HTR-8/SVneo (cell line): ENCODE results near the gene CFAP53.
"Not testable (repeated sequence)": the region's sequence is repeated elsewhere in the genome, so short reads cannot be mapped to it uniquely, and the experiment has no call there.

Experiments
- DNase-seq: peaks from one replicate; pipeline ENCODE4 v3.0.0; 2011; ENCODE audit warnings: low spot score, mixed read lengths; ENCODE audit not compliant: insufficient read length
- FAIRE-seq: peaks from 2 replicates; lab custom pipeline; 2011; peaks lifted over from hg19 to GRCh38; lab: Jason Lieb, UNC

The CFAP53 gene

GRCh38 chr18:50288348-50289107, 22.2 kb upstream of the CFAP53 start:
- DNase-seq, FAIRE-seq: not testable (repeated sequence)

DNA sequence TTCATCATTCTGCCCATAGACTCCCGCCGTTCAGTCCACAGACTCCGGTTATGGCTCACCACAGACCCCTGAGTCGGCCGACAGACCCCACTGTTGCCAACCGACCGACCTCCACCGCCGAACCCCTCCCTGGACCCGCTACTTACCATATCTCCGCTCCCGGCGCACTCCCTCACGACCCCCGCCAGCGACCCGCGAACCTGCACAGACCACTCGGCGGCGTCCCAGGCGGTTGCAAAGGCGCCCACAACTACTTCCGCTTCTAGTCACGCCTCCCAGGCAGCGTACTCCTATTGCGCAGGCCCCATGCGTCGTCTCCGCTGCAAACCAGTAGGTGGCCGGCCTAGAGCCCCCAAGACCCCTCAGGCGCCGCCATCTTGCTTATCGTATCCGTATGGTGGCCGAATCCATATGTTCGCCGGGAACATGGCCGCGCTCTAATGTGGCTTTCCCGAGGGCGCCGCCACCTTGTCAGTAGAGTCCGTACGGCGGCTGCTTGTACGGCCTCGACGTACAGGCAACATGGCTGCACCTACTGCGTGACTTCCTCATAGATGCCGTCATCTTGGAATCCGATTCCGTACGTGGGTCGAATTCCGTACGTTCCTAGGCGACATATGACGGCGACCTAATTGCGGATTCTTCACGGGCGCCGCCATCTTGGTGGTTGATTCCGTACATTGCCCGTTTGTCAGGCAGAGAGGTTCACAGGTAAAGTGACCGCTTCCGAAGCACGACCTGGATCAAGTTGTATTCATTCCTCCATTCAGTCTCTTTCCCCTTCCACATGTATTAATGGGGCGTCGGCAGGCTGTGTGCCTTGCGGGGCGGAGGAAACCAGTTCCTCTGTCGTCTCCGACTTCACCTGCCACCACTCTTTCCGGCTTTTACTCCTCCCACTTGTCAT, 21.4 kb upstream of the CFAP53 start, which contains the start of gene CXXC1:
Gene CXXC1 (minus strand): TSS at position 252 of the 907 bp plus-strand sequence. CDS start 103 bp downstream, at position 149.
- peak; percentile 91 for FAIRE-seq
- peak; percentile 81 for DNase-seq

DNA sequence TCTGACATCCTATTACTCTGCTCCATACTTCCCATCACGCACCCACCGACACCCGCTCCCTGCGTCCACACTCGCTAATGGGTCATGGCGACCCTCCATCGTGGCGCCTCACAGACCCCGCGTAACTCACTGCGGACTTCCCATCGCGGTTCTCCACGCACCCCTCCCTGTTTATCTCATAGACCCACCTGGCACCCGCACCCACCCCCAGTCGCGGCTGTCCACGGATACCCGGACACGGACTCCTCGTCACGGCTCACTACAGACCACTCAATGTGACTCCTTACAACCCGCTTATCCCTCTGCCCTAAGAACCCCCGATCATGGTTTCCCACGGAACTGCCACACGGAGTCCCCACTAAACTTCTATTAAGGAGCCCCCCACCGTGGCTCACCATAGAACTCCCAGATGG, 20.7 kb upstream of the CFAP53 start:
- DNase-seq (no peak), FAIRE-seq (no peak)

GRCh38 chr18:50286391-50287027, 20.2 kb upstream of the CFAP53 start:
- DNase-seq (peak; percentile 19), FAIRE-seq (no peak)

DNA sequence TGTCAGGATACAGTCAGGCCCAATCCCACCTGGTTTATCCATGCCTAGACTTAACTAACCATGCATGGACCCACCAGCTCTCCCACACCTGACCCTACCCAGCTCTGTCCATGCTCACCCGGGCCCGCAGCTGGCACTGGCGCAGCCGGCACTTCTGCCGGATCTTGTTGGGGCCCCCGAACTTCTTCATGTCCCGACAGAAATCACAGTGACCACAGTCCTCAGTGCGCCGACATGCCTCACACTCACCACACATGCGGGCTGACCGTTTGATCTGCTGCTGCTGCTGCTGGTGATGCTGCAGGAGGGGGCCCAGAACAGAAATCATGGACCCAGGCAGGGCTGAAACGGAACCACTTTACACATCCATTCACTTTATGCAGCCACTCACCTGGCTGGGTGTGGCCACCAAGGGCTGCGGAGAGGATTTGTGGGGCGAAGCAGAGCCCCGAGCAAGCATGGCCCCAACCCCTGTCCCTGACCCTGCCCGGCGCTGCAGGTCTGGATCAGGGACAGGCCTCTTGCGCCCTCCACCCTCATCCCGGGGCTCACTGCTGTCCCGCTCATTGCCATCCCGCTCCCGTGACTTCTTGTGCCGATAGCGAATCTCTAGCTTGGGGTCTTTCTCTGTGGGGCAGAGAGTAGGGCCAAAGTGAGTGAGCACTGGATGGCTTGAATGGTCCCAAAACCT, 19.5 kb upstream of the CFAP53 start:
- no peak for DNase-seq
- no peak for FAIRE-seq

DNA sequence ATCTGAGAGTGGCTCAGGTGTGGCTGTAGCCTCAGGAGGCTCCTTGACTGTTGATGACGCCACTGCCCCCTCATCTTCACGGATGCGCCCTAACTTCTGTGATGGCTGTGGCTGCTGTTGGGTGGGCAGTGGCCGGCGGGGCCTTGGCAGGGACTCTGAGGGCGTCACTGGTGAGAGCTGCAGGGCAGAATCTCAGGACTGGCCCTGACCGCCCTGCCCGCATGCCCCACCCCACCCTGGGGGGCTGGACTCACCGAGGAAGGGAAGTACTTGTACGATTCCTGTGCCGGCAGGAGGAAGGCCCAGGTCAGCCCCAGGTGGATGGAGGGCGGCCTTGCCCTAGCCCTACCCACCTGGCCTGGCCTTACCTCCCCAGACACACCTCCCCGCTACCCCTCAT, 18.8 kb upstream of the CFAP53 start:
- DNase-seq (no peak), FAIRE-seq (no peak)

GRCh38 chr18:50284255-50284885, 18.1 kb upstream of the CFAP53 start:
- no peak for DNase-seq
- no peak for FAIRE-seq

DNA sequence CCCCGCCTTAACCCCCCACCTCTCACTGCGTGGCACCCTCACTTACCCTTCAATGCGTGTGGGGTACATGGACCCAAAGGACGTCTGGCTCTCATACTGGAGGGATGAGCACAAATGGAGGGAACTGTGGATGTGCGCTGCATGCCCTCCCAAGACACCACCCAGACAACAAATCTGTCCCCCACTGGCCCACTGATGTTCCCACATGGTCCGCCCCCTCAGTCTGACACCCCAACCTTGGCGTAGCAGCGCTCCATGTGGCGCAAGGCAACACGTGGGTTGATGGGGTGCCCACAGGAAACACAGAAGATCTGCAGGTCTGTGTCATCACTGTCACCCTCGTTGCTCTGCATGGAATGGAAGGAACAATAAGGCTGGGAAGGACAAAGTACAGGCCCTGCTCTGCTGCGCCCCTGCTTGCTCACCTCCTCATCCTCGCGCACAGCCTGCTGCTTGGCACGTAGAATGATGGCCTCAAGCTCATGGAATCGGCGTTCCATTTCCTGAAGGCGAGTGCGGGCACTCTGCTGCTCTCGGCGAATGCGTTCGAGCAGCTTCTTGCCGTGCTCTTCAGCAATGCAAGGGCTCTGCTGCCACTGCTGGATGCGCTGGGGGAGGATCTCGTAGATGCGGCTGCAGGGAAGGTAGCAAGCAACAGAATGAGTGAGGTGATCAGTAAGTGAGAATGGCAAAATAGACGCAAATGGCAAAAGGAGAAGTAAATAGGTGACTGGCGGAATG, 17.3 kb upstream of the CFAP53 start:
- FAIRE-seq: no peak
- no peak for DNase-seq

- FAIRE-seq (no peak), DNase-seq (no peak)
These were observed 16.4 kb upstream of the CFAP53 start for GRCh38 chr18:50282521-50283335.

DNA sequence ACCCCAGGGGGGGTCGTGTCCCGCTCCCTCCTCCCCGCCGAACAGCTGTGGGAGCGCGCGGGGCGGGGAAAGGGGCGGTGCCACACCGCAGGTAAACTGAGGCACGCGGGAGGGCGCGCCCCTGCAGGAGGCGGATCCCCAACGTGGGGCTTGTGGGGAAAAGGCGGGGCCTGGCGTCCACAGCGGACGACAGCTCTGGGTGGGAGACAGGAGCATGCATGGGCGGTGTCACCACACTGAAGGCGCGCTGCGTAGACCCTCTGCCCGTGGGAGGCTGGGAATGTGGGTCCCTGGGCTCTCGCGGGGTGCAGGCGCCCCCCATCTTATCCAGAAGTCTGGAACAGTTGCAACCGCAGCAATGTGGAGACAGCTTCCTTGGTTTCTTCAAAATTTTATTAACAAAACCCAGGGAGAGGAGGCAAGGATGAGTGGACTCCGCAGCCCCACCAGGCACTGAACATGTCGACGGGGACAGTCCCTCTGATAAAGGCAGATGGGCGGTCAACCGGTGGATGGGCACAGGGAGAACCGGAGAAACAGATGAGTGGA, 15.8 kb upstream of the CFAP53 start:
- DNase-seq (no peak), FAIRE-seq (no peak)

- DNase-seq (peak; percentile 88), FAIRE-seq (peak; percentile 92)
These were observed 15.1 kb upstream of the CFAP53 start, which contains the start of gene MBD1 for GRCh38 chr18:50281295-50281971. Gene MBD1, minus strand, starts transcription at chr18:50281523. Its CDS starts 1,531 bp downstream, at chr18:50279992.

- FAIRE-seq (no peak), DNase-seq (no peak)
These were observed 14.5 kb upstream of the CFAP53 start for GRCh38 chr18:50280707-50281294.

- FAIRE-seq (no peak), DNase-seq (no peak)
These were observed 13.5 kb upstream of the CFAP53 start for GRCh38 chr18:50279752-50280151.

GRCh38 chr18:50277942-50278341, 11.6 kb upstream of the CFAP53 start:
- DNase-seq (no peak), FAIRE-seq (no peak)

- DNase-seq: no peak
- no peak for FAIRE-seq
These were observed 10.2 kb upstream of the CFAP53 start for GRCh38 chr18:50276452-50276851.

DNA sequence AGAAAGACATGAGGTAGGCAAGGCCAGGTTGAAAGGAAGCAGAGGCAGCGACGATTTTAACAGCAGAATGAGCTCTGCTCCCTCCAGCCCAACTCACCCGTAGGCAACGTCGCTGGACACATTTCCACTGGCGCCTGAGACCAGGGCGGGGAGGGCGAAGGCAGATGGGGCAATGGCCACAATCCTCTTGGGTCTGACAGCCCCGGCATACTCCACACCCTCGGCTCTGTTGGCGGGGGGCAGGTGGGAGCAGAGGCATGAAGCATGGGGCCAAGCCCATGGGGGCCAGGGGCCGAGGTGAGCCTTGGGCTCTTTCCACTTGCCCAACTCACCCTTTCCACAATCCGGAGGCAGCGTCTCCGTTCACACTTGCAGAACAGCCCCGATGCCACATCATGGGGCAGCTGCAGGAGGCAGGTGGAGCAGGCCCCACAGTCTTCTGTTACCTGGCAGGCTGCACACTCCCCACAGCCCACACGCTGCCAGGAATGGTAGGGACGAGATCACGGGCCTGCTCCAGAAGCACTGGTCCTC, 9.3 kb upstream of the CFAP53 start:
- no peak for DNase-seq
- no peak for FAIRE-seq

GRCh38 chr18:50274941-50275340, 8.6 kb upstream of the CFAP53 start:
- DNase-seq (no peak), FAIRE-seq (no peak)
